CD4-positive, alpha-beta T cell treated with Interleukin-6 for 4 hours (primary cell): Measurements from ENCODE around the gene CHAF1B.
A peak's percentile ranks its signal among the peaks of the same experiment; 100 is the strongest.
"Not testable (repeated sequence)": the region's sequence is repeated elsewhere in the genome, so short reads cannot be mapped to it uniquely, and the experiment has no call there.

ENCODE experiments used
- DNase-seq: peaks from one replicate; pipeline ENCODE4 v3.0.0-alpha.2; 2020; ENCODE audit warnings: mixed read lengths

Gene CHAF1B

GRCh38 chr21:36385233-36386030, at the start of gene CHAF1B:
CHAF1B (plus strand) TSS chr21:36385392; CDS start chr21:36386137, 745 bp downstream.
- peak; percentile 79 for DNase-seq

- no peak for DNase-seq
These were observed 48.1 kb upstream of the CHAF1B start for GRCh38 chr21:36337099-36337509.

DNA sequence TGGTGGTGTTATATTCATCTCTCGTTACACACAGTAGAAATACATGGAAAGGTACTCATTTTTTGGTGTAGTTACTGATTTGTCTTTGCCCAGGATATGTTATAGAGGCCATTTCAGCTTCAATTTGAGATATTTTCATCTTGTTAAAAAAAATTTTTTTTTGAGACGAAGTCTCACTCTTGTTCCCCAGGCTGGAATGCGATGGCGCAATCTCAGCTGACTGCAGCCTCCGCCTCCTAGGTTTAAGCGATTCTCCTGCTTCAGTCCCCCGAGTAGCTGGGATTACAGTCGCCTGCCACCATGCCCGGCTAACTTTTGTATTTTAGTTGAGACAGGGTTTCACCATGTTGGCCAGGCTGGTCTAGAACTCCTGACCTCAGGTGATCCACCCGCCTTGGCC, 46.2 kb upstream of the CHAF1B start:
- DNase-seq, result no peak

GRCh38 chr21:36342581-36342980, 42.6 kb upstream of the CHAF1B start:
- not testable (repeated sequence) for DNase-seq

DNA sequence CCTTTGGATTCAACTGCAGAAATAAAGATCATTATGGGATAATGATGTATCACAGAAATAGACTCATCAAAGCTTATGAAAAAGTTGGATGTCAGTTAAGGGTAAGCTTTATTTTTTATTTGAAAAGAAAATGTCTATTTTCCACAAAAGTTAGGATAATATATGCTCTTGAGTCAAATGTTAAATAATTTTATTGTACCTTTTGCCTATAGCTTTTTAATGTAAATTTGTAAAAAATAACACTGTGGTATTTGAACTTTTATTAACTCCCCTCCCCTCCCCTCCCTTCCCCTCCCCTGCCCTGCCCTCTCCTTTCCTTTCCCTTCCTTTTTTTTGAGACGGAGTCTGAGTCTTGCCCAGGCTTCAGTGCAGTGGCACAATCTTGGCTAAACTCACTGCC, 40.3 kb upstream of the CHAF1B start:
- no peak for DNase-seq

- no peak for DNase-seq
These were observed 37.8 kb upstream of the CHAF1B start for GRCh38 chr21:36347278-36347961.

GRCh38 chr21:36347962-36348328, 37.2 kb upstream of the CHAF1B start:
- DNase-seq, result no peak

GRCh38 chr21:36349315-36349714, 35.9 kb upstream of the CHAF1B start:
- DNase-seq, result no peak

DNA sequence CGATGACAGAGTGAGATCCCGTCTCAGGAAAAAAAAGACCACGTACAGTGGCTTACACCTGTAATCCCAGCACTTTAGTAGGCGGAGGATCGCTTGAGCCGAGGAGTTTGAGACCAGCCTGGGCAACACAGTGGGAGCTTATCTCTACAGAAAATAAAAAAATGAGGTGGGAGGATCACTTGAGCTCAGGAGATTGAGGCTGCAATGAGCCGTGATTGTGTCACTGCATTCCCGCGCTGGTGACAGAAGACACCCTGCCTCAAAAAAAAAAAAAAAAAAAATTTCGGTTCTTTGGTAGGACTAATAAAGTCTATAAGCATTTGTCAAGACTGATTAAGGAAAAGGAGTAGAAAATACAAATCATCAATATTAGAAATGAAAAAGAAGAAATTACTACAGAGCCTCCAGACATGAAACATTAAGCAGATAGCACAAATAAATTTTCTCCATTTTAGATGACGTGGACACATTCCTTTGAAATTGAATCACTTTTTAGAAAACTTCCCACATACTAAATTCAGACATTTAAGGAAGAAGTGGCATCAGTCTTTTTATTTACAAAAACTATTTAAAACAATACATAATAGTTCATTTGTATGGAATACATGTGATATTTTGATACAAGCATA, 34.8 kb upstream of the CHAF1B start:
- no peak for DNase-seq

DNA sequence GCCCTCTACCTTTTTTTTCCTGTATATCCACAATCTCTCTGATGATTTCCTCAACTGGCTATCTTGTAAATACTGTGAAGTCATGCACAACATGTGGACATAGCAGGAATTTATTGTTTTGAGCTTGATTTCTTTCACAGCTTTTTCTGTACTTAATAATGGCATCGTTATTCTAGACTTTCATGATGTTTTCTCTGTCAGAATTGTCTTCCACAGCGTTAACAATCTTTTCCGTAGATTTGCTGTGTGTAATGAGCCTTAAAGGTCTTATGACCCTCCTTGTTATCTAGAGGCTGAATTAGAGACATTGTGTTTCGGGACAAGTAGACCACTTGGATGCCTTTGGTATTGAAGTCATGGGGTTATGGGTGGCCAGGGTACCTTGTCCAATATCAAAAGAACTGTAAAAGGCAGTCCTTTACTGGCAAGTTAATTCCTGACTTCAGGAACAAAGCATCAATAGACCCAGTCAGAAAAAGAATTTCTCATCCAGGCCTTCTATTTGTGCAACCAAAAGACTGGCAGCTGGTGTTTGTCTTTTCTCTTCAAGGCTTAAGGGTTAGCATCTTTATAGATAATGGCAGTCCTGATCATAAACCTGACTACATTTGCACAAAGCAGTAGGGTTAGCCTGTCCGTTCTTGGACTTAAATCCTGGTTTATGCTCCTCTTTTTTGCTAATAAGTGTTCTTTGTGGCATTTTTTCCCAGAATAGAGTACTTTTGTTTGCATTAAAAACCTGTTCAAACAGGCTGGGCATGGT, 30.1 kb upstream of the CHAF1B start:
- DNase-seq, result no peak

GRCh38 chr21:36355868-36356267, 29.3 kb upstream of the CHAF1B start:
- DNase-seq, result no peak

DNA sequence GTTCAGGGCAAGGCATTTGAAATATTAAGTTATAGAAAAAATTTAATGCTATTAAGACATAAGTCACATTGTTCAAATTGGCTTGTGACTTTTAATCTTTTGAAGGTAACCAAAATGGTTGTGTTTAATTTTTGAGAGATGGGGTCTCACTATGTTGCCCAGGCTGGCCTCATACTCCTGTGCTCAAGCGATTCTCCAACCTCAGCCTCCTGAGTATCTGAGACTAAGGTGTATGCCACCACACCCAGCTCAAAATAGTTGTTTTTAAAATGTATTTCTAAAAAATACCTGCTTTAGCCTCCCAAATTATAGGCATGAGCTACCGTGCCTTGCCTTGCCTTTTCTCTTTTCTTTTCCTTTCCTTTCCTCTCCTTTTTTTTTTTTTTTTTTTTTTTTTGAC, 26.0 kb upstream of the CHAF1B start:
- no peak for DNase-seq

DNA sequence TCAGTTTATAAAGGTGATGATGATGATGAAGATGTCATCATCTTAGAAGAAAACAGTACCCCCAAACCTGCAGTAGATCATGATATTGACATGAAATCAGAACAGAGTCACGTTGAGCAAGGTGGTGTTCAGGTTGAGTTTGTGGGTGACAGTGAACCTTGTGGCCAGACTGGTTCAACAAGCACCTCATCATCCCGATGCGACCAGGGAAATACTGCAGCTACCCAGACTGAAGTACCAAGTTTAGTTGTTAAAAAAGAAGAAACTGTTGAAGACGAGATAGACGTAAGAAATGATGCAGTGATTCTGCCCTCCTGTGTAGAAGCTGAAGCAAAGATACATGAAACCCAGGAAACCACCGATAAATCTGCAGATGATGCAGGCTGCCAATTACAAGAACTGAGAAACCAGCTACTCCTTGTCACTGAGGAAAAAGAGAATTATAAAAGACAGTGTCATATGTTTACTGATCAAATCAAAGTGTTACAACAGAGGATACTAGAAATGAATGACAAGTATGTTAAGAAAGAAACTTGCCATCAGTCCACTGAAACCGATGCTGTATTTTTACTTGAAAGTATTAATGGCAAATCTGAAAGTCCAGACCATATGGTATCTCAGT, 16.0 kb upstream of the CHAF1B start:
- DNase-seq, result no peak

DNA sequence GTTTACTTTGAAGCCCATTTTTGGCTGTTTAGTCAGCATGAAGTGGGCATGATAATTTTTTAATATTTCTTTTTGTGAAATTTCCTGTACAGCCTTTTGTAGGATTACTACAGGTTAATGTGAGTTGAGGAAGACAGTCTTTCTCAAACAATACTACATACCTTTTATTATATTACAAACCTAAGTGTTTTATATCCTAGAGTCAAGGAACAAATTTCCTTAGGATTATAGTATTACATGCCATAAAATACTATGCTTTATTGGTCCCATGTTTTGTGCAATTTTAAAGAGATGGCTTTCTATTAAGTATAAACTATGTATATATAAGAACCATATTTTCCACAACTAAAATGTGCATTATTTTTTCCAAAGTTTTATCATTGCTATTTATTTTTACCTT, 9.2 kb upstream of the CHAF1B start:
- DNase-seq, result no peak

GRCh38 chr21:36377391-36377842, 7.8 kb upstream of the CHAF1B start:
- DNase-seq, result no peak

- no peak for DNase-seq
These were observed 5.9 kb upstream of the CHAF1B start for GRCh38 chr21:36379251-36379650.

- DNase-seq, result no peak
These were observed 3.2 kb upstream of the CHAF1B start for GRCh38 chr21:36381841-36382589.

- DNase-seq, result not testable (repeated sequence)
These were observed 2.5 kb upstream of the CHAF1B start for GRCh38 chr21:36382722-36383121.

DNA sequence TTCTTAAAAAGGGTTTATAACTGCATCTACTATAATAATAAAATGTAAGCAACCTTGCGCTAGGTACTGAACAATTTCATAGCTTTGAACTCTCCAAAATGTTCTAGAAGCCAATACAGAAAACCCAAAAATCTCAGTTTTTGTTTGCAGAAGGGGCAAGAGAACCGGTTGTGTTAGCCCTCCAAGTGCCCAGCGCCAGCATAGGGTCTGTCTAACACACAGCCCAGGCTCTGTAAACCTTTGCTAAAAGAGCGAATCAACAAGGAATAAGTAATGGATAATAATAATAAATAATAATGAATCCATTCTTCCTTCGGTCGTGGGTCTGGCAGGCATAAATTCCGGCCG, 333 bp upstream of the CHAF1B start:
- DNase-seq, result no peak

- DNase-seq, result no peak
These were observed 945 bp downstream of the CHAF1B start for GRCh38 chr21:36386031-36386642.

DNA sequence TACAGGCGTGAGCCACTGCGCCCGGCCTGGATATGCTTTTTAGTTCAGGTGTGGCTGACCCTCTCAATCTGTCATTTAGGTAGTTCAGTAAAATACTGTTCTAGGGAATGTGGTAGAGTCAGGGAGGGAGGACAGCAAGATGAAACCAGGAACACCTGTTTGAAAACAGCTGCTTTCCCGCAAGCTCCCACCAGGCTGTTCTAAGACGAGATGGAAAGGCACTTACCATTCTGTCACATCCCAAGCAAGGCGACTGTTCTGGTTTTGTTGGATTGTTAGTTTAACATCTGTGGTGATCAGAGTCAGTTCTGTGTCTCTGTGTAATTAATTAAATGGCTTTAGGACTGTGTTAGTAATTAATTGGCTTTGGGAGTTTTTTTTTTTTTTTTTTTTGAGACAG, 2.9 kb downstream of the CHAF1B start:
- DNase-seq, result no peak

GRCh38 chr21:36388835-36389234, 3.6 kb downstream of the CHAF1B start:
- DNase-seq, result no peak
